Right lobe of liver (tissue), 4 donors: ENCODE data around the gene ING3.

Experiments used
- CTCF ChIP-seq, 4 donors: fragments of 200-600 bp in 3 of 4; fragments of 450-650 bp in 1 of 4; IDR thresholded peaks; one replicate each; pipeline versions ENCODE4 v1.5.1 to v1.8.0; 2016 to 2022; ENCODE audit warnings: antibody characterized with exemption in 4 of 4, mild to moderate bottlenecking in 2 of 4
- POLR2A ChIP-seq: fragments of 450-650 bp; IDR thresholded peaks from one replicate; pipeline ENCODE4 v1.6.1; 2017; ENCODE audit warnings: antibody characterized with exemption, mild to moderate bottlenecking
- donor health status: DM: no; HTN: no; CAD: no.
- donor health status: DM: no; HTN: no; CAD: no.
- donor health status: DM: no; HTN: yes; CAD: no.

- TF ChIP-seq CTCF (IDR thresholded peaks at IDR 0.05) (no peak), POLR2A (peak; percentile 9)
Observed at GRCh38 chr7:121003986-121004685, 53.6 kb downstream of the ING3 start.
